GM18861 (cell line): ENCODE measurements around the gene CSMD2.
A peak's percentile ranks its signal among the peaks of the same experiment; 100 is the strongest.

Source experiments
- ATAC-seq: cut with Tn5 transposase; IDR thresholded peaks from one replicate; pipeline ENCODE4 v1.9.1; 2021; ENCODE audit not compliant: unreplicated experiment

The CSMD2 gene

GRCh38 chr1:33906156-33906555, 258.9 kb downstream of the CSMD2 start:
- no peak for ATAC-seq

DNA sequence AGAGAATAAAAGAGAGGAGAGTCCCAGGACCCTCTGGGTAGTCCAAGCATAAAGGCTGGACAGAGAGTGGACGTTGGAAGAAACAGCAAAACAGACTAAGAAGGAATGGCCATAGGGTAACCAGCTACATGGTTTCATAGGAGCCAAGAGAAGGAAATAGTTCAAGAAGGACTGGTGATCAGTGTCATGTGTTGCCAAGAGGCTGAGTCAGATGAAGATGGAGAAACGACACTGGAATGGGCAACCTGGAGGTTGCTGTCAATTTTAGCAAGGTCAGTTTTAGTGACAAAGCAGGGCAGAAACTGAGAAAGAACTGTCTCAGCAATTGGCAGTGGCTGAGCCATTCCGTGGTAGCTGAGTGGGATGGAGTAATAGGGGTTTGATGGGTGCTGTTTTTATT, 259.8 kb downstream of the CSMD2 start:
- no peak for ATAC-seq

DNA sequence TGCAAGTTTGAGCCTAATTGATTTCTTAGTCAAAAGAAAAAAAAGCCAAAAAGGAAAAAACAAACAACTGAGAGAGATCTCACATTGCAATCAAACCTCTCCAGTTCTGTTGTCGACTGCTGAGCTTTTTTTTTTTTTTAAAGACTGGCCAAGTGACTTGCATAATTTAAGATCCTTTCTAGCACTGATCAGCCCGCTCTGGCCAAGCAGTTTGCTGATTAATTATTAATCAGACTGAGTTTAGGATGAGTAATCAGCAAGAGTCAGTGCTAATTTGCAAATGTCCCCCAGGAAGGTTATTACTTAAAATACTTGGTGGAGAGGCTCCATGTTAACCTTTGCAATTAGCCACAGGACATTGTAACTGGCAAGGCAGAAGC, 261.8 kb downstream of the CSMD2 start:
- peak; percentile 68 for ATAC-seq

DNA sequence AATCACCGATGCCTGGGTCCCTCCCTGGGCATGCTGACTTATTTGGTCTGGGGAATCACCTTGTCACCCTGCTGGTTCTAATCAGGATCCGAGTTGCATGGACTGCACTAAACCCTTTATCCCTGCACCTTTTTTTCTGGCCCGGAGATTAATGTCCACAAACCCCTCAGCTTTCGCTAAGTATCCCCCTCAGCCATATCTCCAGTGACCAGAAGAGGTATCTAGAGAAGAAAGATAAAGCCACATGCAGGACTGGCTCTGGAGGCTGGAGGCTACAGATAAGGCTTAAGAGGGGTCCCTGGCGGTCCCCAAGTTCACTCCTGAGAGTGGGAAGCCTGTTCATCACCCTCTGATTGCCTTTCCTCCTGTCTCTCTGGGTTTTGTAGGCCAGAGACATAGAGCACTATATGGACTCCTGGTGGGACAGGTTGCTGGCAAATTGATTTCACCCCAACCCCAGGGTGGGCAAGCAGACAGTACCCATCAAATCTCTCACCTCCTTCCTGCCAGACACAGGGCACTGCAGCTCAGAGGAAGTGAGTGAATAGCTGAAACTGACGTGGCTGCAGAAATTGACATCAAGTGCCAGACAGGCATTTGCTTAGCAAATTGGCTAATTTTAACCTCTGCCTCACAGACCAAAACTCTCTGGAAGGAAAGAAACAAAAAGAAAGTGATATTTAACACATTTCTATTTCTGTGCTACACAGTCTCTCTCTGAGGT, 262.4 kb downstream of the CSMD2 start:
- ATAC-seq: peak; percentile 74

- no peak for ATAC-seq
These were observed 265.3 kb downstream of the CSMD2 start for GRCh38 chr1:33899746-33900145.

DNA sequence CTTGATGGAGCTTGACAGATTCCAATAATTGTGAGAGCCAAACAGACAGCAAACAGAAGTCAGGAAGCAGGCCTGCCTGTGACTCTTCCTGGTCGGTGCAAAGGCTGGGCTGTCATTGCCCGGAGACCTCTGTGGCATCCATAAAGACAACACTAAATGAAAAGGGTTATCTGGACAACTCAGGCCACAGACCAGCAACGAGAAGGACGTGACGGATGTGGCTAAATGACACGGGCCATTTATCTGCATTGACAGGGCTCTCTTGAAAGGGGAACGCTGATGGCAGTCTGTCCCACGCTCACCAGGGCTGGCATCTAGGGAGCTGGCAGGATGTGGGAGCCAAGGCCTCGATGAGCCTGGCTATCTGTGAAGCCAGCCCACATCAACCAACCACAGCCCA, 266.1 kb downstream of the CSMD2 start:
- ATAC-seq: no peak

- no peak for ATAC-seq
These were observed 266.6 kb downstream of the CSMD2 start for GRCh38 chr1:33898406-33898805.

DNA sequence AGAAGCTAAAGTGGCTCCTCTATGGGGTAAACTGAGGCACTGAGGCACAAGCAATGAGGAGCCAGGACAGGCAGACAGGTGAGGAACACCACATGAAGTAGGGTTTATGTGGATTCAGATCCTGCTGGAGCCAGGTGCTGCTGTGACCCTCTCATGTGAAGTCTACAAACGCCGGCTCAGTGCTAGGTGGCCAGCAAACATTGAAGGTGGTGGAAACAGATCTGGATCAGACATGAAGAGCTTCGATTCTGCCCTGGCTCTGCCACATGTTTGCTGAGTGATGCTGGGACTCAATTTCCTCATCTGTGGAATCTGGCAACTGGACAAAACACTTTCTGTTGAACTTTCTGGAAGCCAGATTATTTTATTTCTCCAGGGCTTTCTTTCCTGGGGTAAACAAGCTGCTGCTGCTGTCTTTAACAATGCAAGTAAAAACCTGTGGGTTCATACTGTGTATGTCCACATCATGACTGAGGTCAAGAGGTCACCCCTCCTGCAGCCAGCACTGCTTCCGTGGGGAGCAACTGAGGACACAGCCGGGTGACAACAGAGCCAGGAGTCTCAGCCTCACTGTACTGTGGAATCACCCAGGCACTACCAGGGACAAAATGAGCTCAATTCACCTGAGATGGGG, 267.8 kb downstream of the CSMD2 start:
- ATAC-seq: no peak

- ATAC-seq: no peak
These were observed 269.1 kb downstream of the CSMD2 start for GRCh38 chr1:33895976-33896375.

DNA sequence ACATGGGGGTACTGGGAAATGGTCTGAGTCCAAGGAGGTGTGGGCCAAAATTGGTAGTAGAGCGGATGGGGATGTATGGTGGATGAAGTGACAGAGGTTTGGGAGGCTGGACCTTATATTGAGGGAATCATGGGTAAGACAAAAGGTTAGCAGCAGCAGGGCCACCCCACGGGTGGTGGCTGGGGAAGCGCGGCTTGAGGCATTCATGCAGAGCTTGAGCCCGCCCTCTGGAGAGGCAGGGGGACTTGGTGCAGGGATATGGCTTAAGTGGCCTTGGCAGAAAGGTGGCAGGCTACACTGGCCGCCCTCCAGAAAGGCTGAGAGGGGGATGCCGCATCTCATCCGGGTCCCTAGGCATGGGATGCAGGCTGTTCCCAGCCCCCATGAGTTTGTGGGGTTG, 269.6 kb downstream of the CSMD2 start:
- no peak for ATAC-seq

DNA sequence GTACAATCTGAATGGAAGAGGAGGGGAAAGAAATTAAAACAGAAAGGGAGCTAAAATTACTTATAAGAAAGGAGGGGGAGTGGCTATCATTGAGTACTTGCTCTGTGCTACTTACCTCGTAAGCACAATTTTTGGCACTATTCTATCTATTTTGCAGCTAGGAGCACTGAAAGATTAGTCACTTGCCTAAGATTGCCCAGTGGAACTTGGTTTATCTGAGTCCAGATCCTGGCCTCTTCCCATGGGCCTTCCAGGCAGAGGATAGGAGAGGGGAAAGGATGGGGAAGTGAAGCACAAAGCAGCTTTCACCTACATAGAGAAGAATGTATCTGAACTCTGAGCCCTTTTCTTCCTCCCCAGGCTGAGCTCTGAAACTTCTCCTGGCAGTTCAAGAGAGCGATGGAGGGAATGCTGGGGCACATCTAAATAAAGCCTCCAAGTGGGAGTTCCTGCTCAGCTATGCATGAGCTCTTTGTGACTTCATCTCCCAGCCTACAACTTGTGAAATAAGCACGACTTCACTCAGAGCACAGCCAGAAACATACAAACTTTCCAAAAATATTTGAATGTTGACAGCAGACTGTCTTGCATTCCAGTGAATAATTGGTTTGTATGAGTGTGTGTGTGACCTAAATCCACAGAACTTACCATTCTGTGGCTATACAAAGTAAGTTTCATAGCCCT, 271.7 kb downstream of the CSMD2 start:
- no peak for ATAC-seq

DNA sequence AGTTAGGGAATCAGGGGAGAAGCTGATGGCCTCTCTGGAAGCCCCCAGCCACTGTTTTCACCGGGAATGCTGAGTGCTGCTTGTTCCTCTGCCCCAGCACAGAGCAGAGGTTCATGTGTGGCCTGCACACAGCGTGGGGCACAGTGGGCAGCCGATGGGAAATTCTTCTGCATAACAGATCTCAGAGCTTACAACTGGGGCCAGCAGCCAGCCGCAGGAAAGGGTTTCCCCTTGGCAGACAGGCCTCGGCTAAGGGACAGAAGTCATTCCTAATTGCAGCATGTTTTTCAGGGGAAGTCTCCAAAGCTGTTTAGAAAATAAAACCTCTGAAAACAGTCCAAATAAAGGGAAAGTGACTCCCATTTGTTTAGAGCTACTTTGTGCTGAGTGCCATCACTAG, 278.5 kb downstream of the CSMD2 start:
- no peak for ATAC-seq

GRCh38 chr1:33880305-33880704, 284.7 kb downstream of the CSMD2 start:
- ATAC-seq: no peak

- ATAC-seq: no peak
These were observed 286.6 kb downstream of the CSMD2 start for GRCh38 chr1:33878392-33878791.

DNA sequence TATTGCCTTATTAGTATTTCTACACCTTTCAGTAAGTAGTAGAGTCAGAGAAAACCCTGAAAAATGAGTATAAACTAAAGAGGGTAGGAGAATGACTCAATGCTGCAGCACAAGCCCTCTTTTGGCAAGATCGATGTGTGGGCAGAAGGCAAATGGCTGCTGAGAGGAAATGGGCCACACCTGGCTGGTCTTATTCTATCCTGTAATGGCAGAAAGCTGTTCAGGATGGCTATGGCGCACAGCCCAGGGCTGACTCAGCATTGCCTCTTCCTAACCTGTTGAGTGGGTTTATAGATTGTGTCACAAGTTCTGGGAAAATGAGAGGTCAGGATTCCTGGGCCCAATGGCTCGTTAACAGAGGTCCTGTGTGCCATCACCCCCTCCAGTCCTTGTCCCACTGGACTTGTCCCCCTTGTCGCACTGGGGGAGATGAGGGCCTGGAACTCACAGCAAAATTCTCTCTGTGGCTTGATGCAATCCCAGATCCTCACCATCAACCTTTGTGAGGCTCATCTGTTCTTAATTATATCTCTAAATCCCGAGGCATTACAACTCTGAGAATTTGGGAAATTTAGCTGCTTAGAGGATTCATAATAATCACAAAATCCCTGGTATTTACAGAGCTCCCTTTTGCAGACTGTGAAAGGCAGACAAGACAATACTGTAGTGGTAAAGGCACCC, 287.9 kb downstream of the CSMD2 start:
- no peak for ATAC-seq

- ATAC-seq: no peak
These were observed 289.2 kb downstream of the CSMD2 start for GRCh38 chr1:33875862-33876261.

DNA sequence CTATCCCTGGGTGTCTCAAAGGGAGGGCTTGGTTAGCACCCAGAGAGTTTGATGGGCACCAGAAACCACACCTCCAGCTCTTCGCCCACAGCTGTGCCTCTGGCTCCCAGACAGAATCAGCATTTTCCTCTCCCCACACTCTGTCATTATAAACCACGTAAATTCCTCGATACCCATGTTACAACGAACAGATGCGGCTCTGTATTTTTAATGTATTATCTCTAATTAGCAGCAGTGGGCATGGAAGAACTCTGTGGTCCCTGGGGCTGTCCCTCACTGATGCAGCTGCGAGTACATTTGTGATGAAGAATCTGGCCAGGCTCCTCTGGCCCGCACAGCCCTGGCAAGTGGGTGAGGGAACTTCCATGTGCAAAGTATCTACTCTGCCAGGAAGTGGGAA, 290.4 kb downstream of the CSMD2 start:
- ATAC-seq: no peak

GRCh38 chr1:33872683-33873082, 292.3 kb downstream of the CSMD2 start:
- no peak for ATAC-seq

GRCh38 chr1:33872275-33872674, 292.8 kb downstream of the CSMD2 start:
- ATAC-seq: no peak

- no peak for ATAC-seq
These were observed 297.3 kb downstream of the CSMD2 start for GRCh38 chr1:33867684-33868083.

GRCh38 chr1:33866281-33866680, 298.7 kb downstream of the CSMD2 start:
- ATAC-seq: no peak
